Dedifferentiated amniotic fluid mesenchymal stem cell (primary cell): ENCODE data around the gene MAP1LC3C.
"Not testable (repeated sequence)": the region's sequence is repeated elsewhere in the genome, so short reads cannot be mapped to it uniquely, and the experiment has no call there.

Experiments
- DNase-seq: peaks from one replicate; pipeline ENCODE4 v3.0.0-alpha.2; 2016; ENCODE audit errors: extremely low spot score

MAP1LC3C gene

GRCh38 chr1:241992734-241993133, 6.2 kb downstream of the MAP1LC3C start:
- no peak for DNase-seq

- DNase-seq: peak; percentile 43
These were observed 8.9 kb downstream of the MAP1LC3C start for GRCh38 chr1:241990040-241990439.

- not testable (repeated sequence) for DNase-seq
These were observed 10.4 kb downstream of the MAP1LC3C start for GRCh38 chr1:241988389-241988930.

GRCh38 chr1:241985787-241986186, 13.1 kb downstream of the MAP1LC3C start:
- peak; percentile 28 for DNase-seq

GRCh38 chr1:241979926-241980325, 19.0 kb downstream of the MAP1LC3C start:
- DNase-seq: no peak

GRCh38 chr1:241979071-241979470, 19.8 kb downstream of the MAP1LC3C start:
- DNase-seq: no peak

- no peak for DNase-seq
These were observed 22.7 kb downstream of the MAP1LC3C start for GRCh38 chr1:241976229-241976628.

GRCh38 chr1:241972703-241973369, 26.1 kb downstream of the MAP1LC3C start:
- DNase-seq: peak; percentile 70

- DNase-seq: no peak
These were observed 30.3 kb downstream of the MAP1LC3C start for GRCh38 chr1:241968611-241969010.

GRCh38 chr1:241964550-241965282, 34.2 kb downstream of the MAP1LC3C start:
- no peak for DNase-seq

GRCh38 chr1:241963722-241964121, 35.2 kb downstream of the MAP1LC3C start:
- no peak for DNase-seq

- DNase-seq: no peak
These were observed 36.7 kb downstream of the MAP1LC3C start for GRCh38 chr1:241962153-241962552.

GRCh38 chr1:241957692-241958494, 41.0 kb downstream of the MAP1LC3C start, which contains the start of gene BECN2:
Gene BECN2 (plus strand): TSS chr1:241957767. CDS start chr1:241957767, 0 bp downstream.
- no peak for DNase-seq

- peak; percentile 82 for DNase-seq
These were observed 48.5 kb downstream of the MAP1LC3C start for GRCh38 chr1:241950390-241950789.

- no peak for DNase-seq
These were observed 51.5 kb downstream of the MAP1LC3C start for GRCh38 chr1:241947354-241947753.
